ENCODE measurements around the gene SEPTIN10.

GRCh38 chr2:109542384-109542783 is 71.4 kb downstream of the SEPTIN10 start:
- TF ChIP-seq CTCF (IDR thresholded peaks at IDR 0.05; ENCODE audit: control extremely low read depth in 1 of 3, insufficient read depth in 1 of 3, low read depth in 1 of 3, low read length in 3 of 3), result no peak
- TF ChIP-seq MAFK (IDR thresholded peaks at IDR 0.05; ENCODE audit: low read depth, low read length), result no peak
- TF ChIP-seq POLR2A (IDR thresholded peaks at IDR 0.05; ENCODE audit: control extremely low read depth in 1 of 2, low read depth in 2 of 2, low read length in 2 of 2), result no peak
- TF ChIP-seq CHD2 (IDR thresholded peaks at IDR 0.05; ENCODE audit: low read length), result no peak
- no peak for TF ChIP-seq SP1 (IDR thresholded peaks at IDR 0.05; ENCODE audit: low read depth, low read length)
- no peak for TF ChIP-seq EZH2 (IDR thresholded peaks at IDR 0.05; ENCODE audit: low read depth, low read length, severe bottlenecking)
- TF ChIP-seq NRF1 (IDR thresholded peaks at IDR 0.05; ENCODE audit: low read depth, low read length), result no peak
- no peak for TF ChIP-seq ZNF274 (IDR thresholded peaks at IDR 0.05; ENCODE audit: borderline replicate concordance, extremely low read depth, low read length)
- TF ChIP-seq PHF8 (conservative IDR thresholded peaks at IDR 0.05; ENCODE audit: low read depth, low read length), result no peak
- TF ChIP-seq EP300 (IDR thresholded peaks at IDR 0.05; ENCODE audit: borderline replicate concordance in 1 of 2, low read depth in 2 of 2, low read length in 2 of 2), result no peak
- TF ChIP-seq EGR1 (IDR thresholded peaks at IDR 0.05; ENCODE audit: borderline replicate concordance, low read depth, low read length), result no peak

Data from H1 (cell line).